Neural cell (in vitro differentiated cells): ENCODE results near the gene WDR1. TPM values are rescaled to one million over a fixed set of nuclear protein-coding genes. Genes with fewer than 3 reads are reported as not detected.

Experiments used
- H2AFZ ChIP-seq: fragments of 200-600, 300-800 bp; sonication (generic), shearing (Covaris generic); 2 replicates; pipeline ENCODE4 v1.6.0; 2014; ENCODE audit warnings: low read depth, mild to moderate bottlenecking, antibody characterized with exemption, low read length, moderate library complexity
- H3F3A ChIP-seq: fragments of 200-600 bp; shearing (Covaris generic); 2 replicates; pipeline ENCODE4 v1.6.1; 2016; ENCODE audit warnings: mild to moderate bottlenecking, moderate library complexity, mixed read lengths, antibody characterized with exemption, low read length; ENCODE audit not compliant: insufficient read depth, poor library complexity, severe bottlenecking
- H3K27ac ChIP-seq: fragments of 200-600, 300-800 bp; sonication (generic), shearing (Covaris generic); 2 replicates; pipeline ENCODE4 v1.5.1; 2014; ENCODE audit warnings: mild to moderate bottlenecking, low read length, moderate library complexity
- H3K27me3 ChIP-seq: fragments of 300-800, 200-600 bp; sonication (generic), shearing (Covaris generic); 2 replicates; pipeline ENCODE4 v1.6.0; 2014; ENCODE audit warnings: mild to moderate bottlenecking, low read depth, low read length, moderate library complexity; ENCODE audit not compliant: insufficient read depth
- H3K36me3 ChIP-seq: fragments of 300-800, 200-600 bp; sonication (generic), shearing (Covaris generic); 2 replicates; pipeline ENCODE4 v1.5.1; 2014; ENCODE audit warnings: mild to moderate bottlenecking, antibody characterized with exemption, low read length, moderate library complexity; ENCODE audit not compliant: insufficient read depth
- H3K4me2 ChIP-seq: fragments of 300-800, 200-600 bp; sonication (generic), shearing (Covaris generic); 2 replicates; pipeline ENCODE4 v1.6.0; 2014; ENCODE audit warnings: mild to moderate bottlenecking, low read length
- H3K4me3 ChIP-seq: fragments of 300-800, 200-600 bp; sonication (generic), shearing (Covaris generic); 2 replicates; pipeline ENCODE4 v1.5.1; 2014; ENCODE audit warnings: mild to moderate bottlenecking, low read length, moderate library complexity
- H3K79me2 ChIP-seq: fragments of 200-600 bp; shearing (Covaris generic); replicated peaks from 2 replicates; pipeline ENCODE4 v1.6.0; 2014; ENCODE audit warnings: mild to moderate bottlenecking, low read length, moderate library complexity; ENCODE audit not compliant: insufficient read depth
- H3K9ac ChIP-seq: fragments of 300-800, 200-600 bp; sonication (generic), shearing (Covaris generic); 2 replicates; pipeline ENCODE4 v1.6.1; 2016; ENCODE audit warnings: mild to moderate bottlenecking, low read length, mixed read lengths
- H3K9me2 ChIP-seq: fragments of 200-600 bp; shearing (Covaris generic); 2 replicates; pipeline ENCODE4 v1.6.1; 2016; ENCODE audit warnings: mild to moderate bottlenecking, low read length, mixed read lengths; ENCODE audit not compliant: insufficient read depth
- H3K9me3 ChIP-seq: fragments of 200-600, 300-800 bp; sonication (generic), shearing (Covaris generic); 2 replicates; pipeline ENCODE4 v1.6.1; 2016; ENCODE audit warnings: mild to moderate bottlenecking, mixed run types, low read length, moderate library complexity, mixed read lengths
- H4K20me1 ChIP-seq: fragments of 200-600 bp; shearing (Covaris generic); 2 replicates; pipeline ENCODE4 v1.6.1; 2016; ENCODE audit warnings: mild to moderate bottlenecking, mixed run types; ENCODE audit not compliant: insufficient read depth
- CTCF ChIP-seq: fragments of 450-650 bp; IDR thresholded peaks from 2 replicates; pipeline ENCODE4 v1.5.1; 2014; ENCODE audit warnings: antibody characterized with exemption, mild to moderate bottlenecking, moderate library complexity; ENCODE audit not compliant: poor library complexity, severe bottlenecking
- EP300 ChIP-seq: fragments of 450-650 bp; conservative IDR thresholded peaks from 2 replicates; pipeline ENCODE4 v1.6.1; 2014; ENCODE audit warnings: antibody characterized with exemption, mild to moderate bottlenecking, moderate library complexity; ENCODE audit not compliant: poor library complexity, severe bottlenecking
- EZH2 ChIP-seq: fragments of 200-600, 300-800 bp; shearing (Covaris generic), sonication (generic); IDR thresholded peaks from 2 replicates; pipeline ENCODE4 v1.6.1; 2014; ENCODE audit warnings: antibody characterized with exemption, low read length, borderline replicate concordance, mild to moderate bottlenecking; ENCODE audit not compliant: insufficient read depth, poor library complexity, severe bottlenecking
- MXI1 ChIP-seq: fragments of 450-650 bp; conservative IDR thresholded peaks from 2 replicates; pipeline ENCODE4 v1.6.1; 2014; ENCODE audit warnings: antibody characterized with exemption, mild to moderate bottlenecking; ENCODE audit not compliant: poor library complexity, severe bottlenecking
- POLR2AphosphoS5 ChIP-seq: IDR thresholded peaks from 2 replicates; pipeline ENCODE4 v1.6.1; 2012
- RAD21 ChIP-seq: fragments of 450-650 bp; conservative IDR thresholded peaks from 2 replicates; pipeline ENCODE4 v1.6.1; 2014; ENCODE audit warnings: antibody characterized with exemption, mild to moderate bottlenecking, moderate library complexity
- REST ChIP-seq: IDR thresholded peaks from 2 replicates; pipeline ENCODE4 v1.6.1; 2012; ENCODE audit warnings: borderline replicate concordance
- SMC3 ChIP-seq: fragments of 450-650 bp; conservative IDR thresholded peaks from 2 replicates; pipeline ENCODE4 v1.6.1; 2014; ENCODE audit warnings: antibody characterized with exemption, mild to moderate bottlenecking, moderate library complexity; ENCODE audit not compliant: poor library complexity
- TAF1 ChIP-seq: IDR thresholded peaks from 2 replicates; pipeline ENCODE4 v1.6.1; 2012; ENCODE audit warnings: low read depth
- polyA plus RNA-seq: library from polyadenylated mRNA; depleted of rRNA; stranded (reverse); fragments of >200 nt; gene quantifications from 2 replicates; pipeline ENCODE4 v1.2.3, GENCODE V29; 2014

Gene WDR1
- polyA plus RNA-seq, 1 donor from 2014 or later = 106 TPM

GRCh38 chr4:10072420-10073017 is 44.1 kb downstream of the WDR1 start:
- Histone ChIP-seq H3K9me3 (no peaks in the 10 kb centered on the region), H3K4me2 (no peak overlapping the region), H3K4me3 (no peak overlapping the region), H3K27me3 (no peaks in the 10 kb centered on the region), H3K79me2 (no peaks in the 10 kb centered on the region), H3K27ac (no peak overlapping the region), H4K20me1 (no peaks in the 10 kb centered on the region), H2AFZ (no peak overlapping the region), H3K36me3 (peaks cover 7% of the 10 kb centered on the region), H3K9ac (no peak overlapping the region), H3K9me2 (no peaks in the 10 kb centered on the region), H3F3A (no peaks in the 10 kb centered on the region)
- TF ChIP-seq CTCF = no peak
- TF ChIP-seq EZH2 = no peak
- TF ChIP-seq SMC3 = no peak
- no peak for TF ChIP-seq RAD21
- TF ChIP-seq REST = no peak
- no peak for TF ChIP-seq TAF1
- TF ChIP-seq POLR2AphosphoS5 = no peak
- TF ChIP-seq EP300 = no peak
- TF ChIP-seq MXI1 = no peak

- Histone ChIP-seq H2AFZ (no peak overlapping the region), H3K79me2 (no peaks in the 10 kb centered on the region), H3K36me3 (no peaks in the 10 kb centered on the region), H4K20me1 (no peaks in the 10 kb centered on the region), H3K27ac (no peak overlapping the region), H3K4me2 (no peak overlapping the region), H3K9me3 (no peaks in the 10 kb centered on the region), H3K4me3 (no peak overlapping the region), H3F3A (no peaks in the 10 kb centered on the region), H3K9ac (no peak overlapping the region), H3K27me3 (no peaks in the 10 kb centered on the region), H3K9me2 (no peaks in the 10 kb centered on the region)
- TF ChIP-seq TAF1 (no peak), CTCF (no peak), SMC3 (no peak), RAD21 (no peak), EP300 (no peak), EZH2 (no peak), REST (no peak), MXI1 (no peak), POLR2AphosphoS5 (no peak)
Observed at GRCh38 chr4:10069075-10069642, 47.4 kb downstream of the WDR1 start.
